ENCODE data around the gene TLL1. TPM values are rescaled to one million over a fixed set of nuclear protein-coding genes. Genes with fewer than 3 reads are reported as not detected.

The TLL1 gene
- 1 to 10 TPM; 7.8 to 9.8 TPM for total RNA-seq
- long read RNA-seq, donor 1, partial matches to known transcripts, result 0 of 5 reads
- long read RNA-seq, donor 1, other reads (novel, unspliced or antisense), result 5 of 5 reads
- long read RNA-seq, donor 2, partial matches to known transcripts, result 1 of 6 reads
- long read RNA-seq, donor 2, other reads (novel, unspliced or antisense), result 5 of 6 reads

DNA sequence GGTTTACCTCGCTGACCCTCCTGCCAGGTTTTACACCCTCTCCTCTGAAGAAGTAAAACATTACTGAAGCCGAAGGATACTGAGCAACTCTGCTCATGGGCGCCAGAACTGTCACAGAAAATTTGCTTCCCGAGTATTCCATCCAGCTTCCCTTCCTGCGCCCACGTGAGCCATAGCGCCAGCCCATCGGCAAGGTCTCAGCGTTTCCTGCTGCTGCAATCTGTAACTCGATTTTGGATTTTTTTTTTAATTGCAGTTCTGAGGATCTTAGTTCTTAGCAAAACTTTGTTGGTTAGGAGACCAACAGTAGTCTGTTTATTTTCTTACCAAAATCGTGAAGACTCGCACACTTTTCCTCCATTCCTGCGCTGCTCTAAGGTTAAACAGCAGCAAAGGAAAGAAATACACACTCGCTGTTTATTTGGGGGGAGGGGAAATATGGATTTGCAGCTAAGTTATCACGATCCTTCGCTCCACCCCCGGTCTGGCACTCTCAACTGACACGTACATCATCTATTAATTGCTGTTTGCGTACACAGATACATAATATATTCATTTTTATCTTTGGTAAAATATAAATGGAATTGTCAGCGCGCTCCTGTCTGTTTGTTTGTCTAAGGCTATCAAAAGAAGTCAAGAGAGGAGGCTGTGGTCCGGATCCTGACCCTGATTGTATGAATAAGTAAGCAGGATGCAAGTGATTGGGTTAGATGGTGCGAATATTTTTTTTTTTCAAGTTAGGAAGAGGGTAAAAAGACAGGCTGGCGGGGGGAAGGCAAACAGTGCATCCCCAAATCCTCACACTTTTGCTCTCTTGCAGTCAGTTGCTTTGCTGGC lies at the start of gene TLL1:
Gene TLL1, plus strand, starts transcription at position 777 of the 837 bp plus-strand sequence. CDS start 668 bp downstream, outside the sequence.
- intact Hi-C loops (cut with DNase I), result no loop called here
- peak; percentile 74 for DNase-seq (ENCODE audit: low spot score)

DNA sequence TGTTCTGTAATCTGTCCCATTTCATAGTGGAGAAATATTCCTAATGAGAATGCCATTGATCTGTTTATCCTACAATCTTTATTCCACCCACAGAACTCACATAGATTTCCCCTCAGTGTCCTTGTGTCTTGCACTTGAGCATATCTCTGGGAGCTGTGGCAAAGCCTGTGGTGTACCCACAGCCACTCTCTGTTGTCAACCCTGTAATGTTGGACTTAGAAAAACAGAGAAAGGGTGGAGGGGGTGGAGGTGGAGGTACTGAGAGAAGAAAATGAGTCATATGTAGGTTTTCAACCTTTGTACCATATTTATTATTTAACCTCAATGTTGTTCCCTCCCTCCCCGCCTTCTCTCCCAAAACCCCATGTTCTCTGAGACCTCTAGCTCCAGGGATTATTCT lies 46.9 kb upstream of the TLL1 start:
- no peak for DNase-seq (ENCODE audit: low spot score)
- intact Hi-C loops (cut with DNase I), result no loop called here

DNA sequence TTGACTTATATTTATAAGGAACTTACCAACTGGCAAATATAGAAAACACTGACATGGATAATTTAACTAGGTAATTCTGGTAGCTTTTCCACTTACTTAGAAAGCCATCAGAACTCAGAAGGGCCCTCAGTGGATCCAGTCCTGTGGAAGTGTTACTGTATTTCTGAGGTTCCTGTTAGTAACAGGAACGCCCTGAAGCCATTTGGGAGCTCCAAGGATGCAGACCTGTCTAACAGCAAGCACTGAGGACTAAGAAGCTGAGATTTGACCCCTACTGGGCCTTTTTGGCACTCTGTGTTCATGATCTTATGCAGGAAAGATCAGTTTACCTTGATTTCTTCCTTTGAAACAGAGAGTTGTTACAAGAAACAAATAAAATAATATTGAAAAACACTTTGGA lies 46.0 kb upstream of the TLL1 start:
- no peak for DNase-seq (ENCODE audit: low spot score)
- intact Hi-C loops (cut with DNase I), result no loop called here

DNA sequence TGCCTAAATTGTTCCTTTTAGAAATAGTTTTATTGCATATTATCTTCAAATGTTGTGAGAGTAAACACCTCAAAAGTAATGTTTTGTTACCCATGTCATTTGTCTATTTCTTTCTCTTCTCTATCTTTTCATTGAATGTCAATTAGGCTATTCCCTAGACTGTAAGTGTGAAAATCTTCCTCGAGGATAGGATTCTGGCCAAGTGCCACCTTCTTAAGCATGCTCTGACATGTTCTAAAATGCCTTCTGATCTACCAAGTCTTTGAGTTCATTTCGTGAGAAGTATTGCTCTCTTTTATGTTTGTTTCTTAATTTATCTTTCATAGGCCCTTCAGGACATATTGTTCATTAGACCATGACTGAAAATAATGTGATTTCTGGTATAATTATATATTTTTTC lies 44.1 kb upstream of the TLL1 start:
- DNase-seq (ENCODE audit: low spot score), result no peak
- intact Hi-C loops (cut with DNase I), result no loop called here

DNA sequence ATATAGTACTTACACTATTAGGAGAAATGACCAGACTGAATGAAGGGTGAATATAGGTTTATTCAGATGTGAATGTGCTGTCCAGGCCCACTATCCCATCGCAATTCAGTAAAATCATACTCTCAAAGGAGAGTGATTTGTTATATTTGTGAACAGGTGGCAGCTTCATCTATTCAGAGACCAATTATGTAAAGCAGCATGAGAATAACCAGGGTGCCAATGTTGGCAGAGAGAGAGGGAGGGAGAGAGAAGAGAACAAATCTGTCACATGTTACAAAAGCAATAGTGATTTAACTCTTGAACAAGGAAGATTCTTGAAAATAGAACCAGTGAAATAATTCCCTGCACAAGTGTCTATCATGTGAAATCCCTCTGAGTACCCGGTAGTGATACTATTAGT lies 38.9 kb upstream of the TLL1 start:
- DNase-seq (ENCODE audit: low spot score), result no peak
- intact Hi-C loops (cut with DNase I), result no loop called here

DNA sequence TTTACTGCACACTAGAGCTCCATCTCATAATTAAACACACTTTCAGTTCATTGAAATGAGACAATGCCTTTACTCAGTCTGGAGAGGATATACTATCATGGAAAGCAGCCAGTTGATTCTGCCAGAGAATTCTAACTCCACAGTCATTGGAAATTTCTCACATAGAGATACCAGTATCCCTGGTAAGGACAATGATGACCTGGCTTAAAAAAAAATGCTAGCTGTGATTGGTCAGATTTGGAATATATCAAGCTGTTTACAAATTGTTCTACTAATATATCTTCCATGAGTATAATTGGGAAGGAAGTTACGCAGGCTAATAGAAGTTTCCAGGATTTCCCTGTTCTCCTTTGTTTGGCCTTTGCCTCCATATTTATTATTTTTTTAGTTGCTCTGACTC lies 34.5 kb upstream of the TLL1 start:
- intact Hi-C loops (cut with DNase I), result no loop called here
- DNase-seq (ENCODE audit: low spot score), result no peak

DNA sequence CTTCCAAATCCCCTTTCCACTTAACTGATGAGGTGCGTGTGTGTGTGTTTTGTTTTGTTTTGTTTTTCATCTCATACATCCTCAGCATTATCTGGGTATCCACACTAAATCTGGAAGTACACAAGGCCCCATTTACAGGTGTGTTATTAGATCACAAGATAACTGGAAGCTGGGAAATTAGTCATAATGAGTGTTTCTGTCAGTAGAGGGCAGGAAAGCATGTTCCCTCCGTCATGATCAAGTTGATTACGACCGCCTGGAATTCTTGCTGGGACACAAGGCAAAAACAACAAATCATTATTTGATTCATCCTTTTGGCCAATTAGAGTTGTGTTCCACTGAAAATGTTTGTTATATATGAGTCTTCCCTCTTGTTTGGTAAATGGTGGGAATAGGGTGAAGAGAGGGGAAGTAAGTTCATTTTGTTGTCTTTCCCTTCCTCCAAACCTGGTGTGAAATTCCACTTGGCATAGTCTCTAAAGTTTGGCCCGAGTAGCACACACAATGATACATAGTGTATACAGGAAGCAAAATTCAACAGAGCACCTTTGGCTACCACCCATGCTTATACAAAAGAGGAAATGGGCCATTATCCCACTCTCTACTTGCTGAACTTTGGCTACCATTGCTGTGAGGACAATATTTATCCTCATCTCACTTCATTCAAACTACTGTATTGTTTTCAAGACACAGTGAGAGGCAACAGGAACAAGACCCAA lies 33.3 kb upstream of the TLL1 start:
- intact Hi-C loops (cut with DNase I), result no loop called here
- no peak for DNase-seq (ENCODE audit: low spot score)

DNA sequence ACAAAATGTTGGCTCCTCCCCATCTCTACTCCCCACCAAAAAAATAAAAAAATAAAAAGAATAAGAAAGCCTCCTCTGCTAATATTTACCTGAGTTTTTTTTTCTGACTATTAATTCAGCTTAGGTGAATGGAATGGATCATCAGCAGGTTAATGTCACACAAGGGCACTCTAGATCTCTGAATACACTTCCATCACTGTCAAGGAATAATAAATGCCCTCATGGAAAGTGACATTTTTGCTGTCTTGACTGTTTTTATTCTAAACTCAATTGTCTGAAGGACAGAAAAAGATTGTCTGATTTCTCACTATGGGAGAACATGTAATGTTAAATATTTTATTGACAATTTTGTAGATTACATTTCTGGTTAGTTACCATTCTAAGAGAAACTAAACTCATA lies 30.4 kb upstream of the TLL1 start:
- no peak for DNase-seq (ENCODE audit: low spot score)
- intact Hi-C loops (cut with DNase I), result no loop called here

DNA sequence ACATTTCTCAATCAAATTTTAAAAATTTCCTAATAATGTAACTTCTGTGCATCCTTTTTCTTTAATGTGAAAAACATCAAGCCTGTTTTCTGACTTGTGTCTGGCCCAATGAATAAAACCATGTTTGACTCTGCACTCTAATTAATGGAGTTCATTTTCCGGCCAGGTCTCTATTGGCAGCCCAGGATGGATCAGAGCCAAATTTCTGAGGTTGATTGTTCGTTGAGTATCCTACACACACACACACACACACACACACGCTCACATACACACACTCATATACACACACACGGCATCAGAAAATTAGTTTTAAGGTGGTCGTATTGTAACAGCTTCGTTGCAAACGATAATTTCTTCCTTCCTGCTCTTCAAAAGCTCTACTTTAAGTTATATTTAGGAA lies 28.9 kb upstream of the TLL1 start:
- intact Hi-C loops (cut with DNase I), result no loop called here
- no peak for DNase-seq (ENCODE audit: low spot score)

DNA sequence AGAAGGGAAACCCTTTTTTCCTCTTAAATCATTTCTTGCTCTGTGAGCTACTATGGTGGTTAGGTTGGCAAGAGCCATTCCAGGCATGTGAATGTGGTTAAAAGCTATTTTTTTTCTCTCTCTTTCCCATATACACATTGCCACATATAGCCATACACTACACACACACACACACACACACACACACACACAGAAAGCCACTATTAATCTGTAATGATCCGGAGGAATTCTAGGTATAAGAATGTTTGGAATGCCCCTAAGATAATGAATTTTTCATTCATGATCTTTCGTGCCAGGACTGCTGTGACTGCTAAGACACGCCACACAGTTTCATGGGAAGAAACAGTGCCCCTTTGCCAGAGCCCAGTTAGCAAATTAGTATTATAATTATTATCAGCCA lies 21.8 kb upstream of the TLL1 start:
- intact Hi-C loops (cut with DNase I), result no loop called here
- no peak for DNase-seq (ENCODE audit: low spot score)

DNA sequence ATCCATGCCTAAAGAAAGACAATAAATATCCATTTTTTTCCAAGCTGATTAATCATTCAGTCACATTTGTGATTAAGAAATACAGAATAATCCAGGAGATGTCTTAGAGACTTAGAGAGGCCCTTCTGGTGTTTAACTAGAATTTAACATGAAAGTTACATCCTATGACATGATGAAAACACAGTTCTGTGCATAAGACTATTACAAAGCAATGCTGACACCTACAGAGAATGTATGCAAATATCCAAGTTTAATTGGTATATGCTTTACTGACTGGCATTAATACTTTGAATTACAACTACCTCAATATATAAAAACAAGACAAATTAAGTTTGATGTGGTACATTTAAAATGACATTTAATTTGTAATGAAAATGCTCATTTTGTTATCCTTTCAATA lies 17.8 kb upstream of the TLL1 start:
- intact Hi-C loops (cut with DNase I), result no loop called here
- no peak for DNase-seq (ENCODE audit: low spot score)

DNA sequence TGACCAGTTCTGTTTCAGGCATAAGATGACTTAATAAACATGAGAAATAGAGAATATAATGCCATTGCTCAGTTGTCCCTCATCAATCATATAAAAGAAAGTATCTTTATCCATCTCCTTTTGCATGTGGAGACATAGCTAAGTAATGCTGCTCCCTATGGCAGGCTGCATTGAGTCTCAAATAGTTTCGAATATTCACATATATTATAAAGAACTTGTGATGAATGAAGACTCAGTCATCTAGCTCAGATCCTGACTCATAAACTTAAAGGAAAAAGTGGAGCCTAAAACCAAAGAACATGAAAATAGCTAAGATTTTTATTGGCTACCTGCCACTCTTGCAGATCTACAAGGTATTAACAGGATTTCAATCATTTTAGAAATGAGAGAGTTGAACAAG lies 11.7 kb upstream of the TLL1 start:
- intact Hi-C loops (cut with DNase I), result no loop called here
- no peak for DNase-seq (ENCODE audit: low spot score)

DNA sequence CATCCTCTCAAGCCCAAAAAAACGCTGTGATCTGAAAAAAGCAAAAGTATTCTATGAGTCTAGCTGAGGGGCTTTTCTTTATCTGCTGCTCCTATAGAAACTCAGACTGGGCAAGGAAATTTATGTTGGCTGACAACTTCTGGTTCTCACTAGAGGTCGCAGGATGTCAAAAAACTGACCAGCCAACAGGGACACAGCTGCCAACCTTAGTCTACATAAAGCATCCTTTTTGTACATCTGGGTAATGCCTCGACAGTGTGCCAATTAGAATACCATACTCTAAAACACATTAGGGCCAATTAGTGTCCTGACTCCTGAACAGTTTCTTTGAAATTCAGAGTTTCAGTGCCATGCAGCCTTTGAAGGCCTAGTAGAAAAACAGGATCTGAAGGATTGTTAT lies 8.8 kb upstream of the TLL1 start:
- no peak for DNase-seq (ENCODE audit: low spot score)
- intact Hi-C loops (cut with DNase I), result no loop called here

DNA sequence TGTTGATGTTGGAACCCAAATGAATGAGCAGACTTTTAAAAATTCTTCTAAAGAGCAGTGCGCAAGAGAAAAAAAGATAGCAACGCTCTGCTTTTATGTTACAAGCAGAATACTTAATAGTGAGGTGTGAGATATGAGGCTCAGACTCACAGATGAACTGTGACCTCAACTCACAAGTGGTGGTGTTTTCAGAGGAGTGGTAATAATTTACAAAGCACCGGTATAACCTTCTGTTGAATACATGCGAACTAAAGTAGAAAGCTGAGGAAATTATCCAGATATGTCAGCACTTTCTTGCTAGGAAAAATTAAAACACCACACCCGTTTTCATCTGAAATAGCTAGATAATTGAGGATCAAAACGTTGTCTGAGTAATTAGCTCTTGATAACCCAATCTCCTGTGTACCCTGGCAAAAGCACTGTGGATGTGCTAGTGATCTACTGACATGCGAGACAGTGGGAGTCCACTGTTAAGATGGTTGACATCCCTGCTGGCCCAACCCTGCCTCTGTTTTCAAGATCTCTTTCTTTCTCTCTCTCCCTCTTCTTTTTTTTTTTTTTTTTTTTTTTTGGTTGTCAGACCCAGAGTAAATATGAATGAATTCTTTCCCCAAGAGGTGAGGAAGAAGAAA lies 6.9 kb upstream of the TLL1 start:
- DNase-seq (ENCODE audit: low spot score), result no peak
- intact Hi-C loops (cut with DNase I), result no loop called here

DNA sequence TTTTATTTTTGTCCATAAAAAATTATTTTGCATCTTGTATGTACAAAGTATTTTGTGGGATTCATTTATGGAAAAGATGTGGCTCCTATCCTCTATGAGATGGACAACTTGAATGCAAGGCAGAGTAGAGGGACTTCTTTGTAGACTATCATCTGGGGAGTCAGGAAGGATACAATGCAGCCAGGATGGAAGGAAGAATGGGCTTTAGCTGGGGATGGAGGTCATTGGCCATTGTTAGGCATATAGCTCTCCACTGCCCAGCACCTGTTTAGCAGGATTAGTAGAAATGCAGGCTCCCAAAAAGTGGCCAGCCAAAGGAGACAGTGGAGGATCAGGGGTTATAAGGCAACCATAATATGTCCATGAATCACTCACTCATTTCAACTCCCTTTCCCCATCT lies 5.1 kb upstream of the TLL1 start:
- intact Hi-C loops (cut with DNase I), result no loop called here
- DNase-seq (ENCODE audit: low spot score), result no peak

DNA sequence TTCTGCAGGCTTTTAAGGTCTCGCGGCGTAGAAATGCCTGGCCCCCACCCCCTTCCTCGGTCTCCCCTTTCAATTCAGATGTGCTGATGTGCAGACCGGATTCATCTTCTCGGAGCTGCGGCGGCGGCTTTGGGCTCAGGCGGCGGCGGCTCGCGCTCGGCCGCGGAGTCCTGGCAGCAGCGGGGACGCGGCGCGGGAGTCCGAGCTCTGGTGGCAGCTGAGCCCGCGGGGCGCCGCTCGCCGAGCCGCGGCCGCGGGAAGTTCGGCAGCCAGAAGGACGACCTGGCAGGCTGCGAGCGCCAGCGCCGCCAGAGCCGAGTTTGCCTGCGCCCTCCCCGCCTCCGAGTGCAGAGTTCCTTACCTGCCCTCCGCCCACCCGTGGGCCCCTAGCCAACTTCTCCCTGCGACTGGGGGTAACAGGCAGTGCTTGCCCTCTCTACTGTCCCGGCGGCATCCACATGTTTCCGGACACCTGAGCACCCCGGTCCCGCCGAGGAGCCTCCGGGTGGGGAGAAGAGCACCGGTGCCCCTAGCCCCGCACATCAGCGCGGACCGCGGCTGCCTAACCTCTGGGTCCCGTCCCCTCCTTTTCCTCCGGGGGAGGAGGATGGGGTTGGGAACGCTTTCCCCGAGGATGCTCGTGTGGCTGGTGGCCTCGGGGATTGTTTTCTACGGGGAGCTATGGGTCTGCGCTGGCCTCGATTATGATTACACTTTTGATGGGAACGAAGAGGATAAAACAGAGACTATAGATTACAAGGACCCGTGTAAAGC lies 448 bp downstream of the TLL1 start:
- intact Hi-C loops (cut with DNase I), result no loop called here
- peak; percentile 76 for DNase-seq (ENCODE audit: low spot score)

DNA sequence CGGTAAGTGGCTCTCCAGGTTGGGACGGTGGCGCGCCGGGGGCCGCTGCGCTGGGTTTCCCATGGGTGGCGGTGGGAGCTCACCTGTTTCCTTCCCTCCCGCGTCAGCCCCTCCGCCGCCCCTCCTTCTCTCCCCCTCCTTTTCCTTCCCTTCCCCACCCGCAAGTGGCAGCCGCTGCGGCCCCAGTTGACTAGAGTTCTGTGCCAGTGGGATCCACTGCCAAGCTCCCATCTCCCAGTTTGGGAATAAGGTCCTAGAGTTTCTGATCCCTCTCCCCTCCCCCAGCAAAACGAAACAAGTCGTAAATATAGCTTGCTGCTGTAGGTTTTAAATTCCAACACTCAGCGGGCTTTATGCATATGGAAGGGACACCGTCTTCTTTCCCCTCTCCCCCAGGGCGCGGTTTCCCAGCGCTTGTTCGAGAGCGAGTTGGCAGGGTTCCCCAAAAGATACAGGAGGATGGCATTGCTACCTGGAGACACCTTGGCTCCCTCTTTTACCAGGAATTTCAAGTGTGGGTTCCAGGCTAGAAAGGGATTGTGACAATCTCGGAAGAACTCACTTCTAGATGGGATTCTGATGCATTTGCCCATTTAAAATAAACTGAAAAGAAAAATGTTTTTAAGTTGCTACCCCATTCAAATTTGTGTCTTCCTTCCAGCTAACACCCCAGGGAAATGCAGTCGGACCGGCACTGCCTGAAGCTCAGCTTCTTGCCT lies 1.2 kb downstream of the TLL1 start:
- intact Hi-C loops (cut with DNase I), result no loop called here

DNA sequence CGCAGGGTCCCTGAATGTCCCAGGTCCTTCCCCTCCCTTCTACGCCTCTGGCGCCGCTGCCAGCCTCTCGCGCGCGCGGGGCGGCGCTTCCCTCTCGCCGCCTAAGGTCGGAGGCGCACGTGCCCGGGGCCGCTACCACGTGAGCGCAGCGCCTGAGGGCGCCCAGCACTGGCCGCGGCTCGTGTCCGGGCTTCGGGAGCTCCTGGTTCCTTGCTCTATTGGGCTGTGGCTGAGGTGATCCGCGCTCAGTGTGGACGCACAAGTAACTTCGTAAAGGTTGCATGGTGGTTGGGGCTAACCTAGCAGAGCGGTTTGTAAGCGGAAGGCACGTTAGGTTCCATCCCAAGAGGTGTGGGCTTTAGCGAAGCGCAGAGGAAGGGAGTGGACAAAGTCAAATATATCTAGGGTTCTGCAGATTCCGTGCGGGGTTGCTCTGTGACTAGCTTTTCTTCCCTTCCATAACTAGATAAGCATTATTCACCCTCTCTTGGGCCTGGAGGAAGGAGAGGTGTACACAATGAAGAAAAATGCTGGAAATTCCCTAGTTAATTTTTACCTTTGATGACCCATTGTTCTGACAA lies 1.8 kb downstream of the TLL1 start:
- peak; percentile 82 for DNase-seq (ENCODE audit: low spot score)
- intact Hi-C loops (cut with DNase I), result no loop called here

More for the DNA sequence above, 1.2 kb downstream of the TLL1 start:
- DNase-seq (ENCODE audit: low spot score), result peak; percentile 80
